ENCODE data around the gene MAML2. TPM values are rescaled to one million over a fixed set of nuclear protein-coding genes. Genes with fewer than 3 reads are reported as not detected.

The MAML2 gene
- total and polyA plus RNA-seq, 7 donors, result 2.8 to 20.7 (median 11.8) TPM

DNA sequence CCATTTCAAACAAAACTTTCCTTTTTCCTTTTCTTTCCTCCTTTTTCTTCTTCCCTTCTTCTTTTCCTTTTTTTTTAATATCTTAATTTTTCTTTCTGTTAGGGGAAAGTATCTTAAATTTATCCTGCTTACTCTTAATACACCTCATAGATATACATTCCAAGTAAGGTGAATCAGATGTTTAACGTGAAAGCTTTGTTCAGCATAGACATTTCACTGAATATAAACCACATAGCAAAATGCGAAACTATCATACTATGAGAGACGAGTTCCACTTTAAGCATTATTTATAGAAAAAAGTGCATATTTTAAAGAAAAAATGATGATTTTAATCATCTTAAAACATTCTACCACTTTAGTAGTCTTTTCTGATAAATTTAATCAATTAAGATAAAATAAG, 281.3 kb downstream of the MAML2 start:
- Histone ChIP-seq H3K4me1 (peaks cover 0 to 5% (median 0%) of the 10 kb centered on the region in 4 donors), H3K4me3 (no peak overlapping the region), H3K27me3 (no peaks in the 10 kb centered on the region), H3K27ac (no peak overlapping the region), H3K36me3 (no peaks in the 10 kb centered on the region), H3K9me3 (no peaks in the 10 kb centered on the region)
- 86 to 92% methylated on average over 3 of the region's 3 CpGs for WGBS, 2 donors
- DNase-seq, result no peak
- intact Hi-C loops (cut with DNase I), result no loop called here
- no peak for TF ChIP-seq EP300 (IDR thresholded peaks at IDR 0.05)
- no peak for TF ChIP-seq POLR2A (IDR thresholded peaks at IDR 0.05)
- TF ChIP-seq POLR2AphosphoS5 (IDR thresholded peaks at IDR 0.05), result no peak
- TF ChIP-seq, protein P1, sequence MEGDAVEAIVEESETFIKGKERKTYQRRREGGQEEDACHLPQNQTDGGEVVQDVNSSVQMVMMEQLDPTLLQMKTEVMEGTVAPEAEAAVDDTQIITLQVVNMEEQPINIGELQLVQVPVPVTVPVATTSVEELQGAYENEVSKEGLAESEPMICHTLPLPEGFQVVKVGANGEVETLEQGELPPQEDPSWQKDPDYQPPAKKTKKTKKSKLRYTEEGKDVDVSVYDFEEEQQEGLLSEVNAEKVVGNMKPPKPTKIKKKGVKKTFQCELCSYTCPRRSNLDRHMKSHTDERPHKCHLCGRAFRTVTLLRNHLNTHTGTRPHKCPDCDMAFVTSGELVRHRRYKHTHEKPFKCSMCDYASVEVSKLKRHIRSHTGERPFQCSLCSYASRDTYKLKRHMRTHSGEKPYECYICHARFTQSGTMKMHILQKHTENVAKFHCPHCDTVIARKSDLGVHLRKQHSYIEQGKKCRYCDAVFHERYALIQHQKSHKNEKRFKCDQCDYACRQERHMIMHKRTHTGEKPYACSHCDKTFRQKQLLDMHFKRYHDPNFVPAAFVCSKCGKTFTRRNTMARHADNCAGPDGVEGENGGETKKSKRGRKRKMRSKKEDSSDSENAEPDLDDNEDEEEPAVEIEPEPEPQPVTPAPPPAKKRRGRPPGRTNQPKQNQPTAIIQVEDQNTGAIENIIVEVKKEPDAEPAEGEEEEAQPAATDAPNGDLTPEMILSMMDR (IDR thresholded peaks at IDR 0.05), result no peak

DNA sequence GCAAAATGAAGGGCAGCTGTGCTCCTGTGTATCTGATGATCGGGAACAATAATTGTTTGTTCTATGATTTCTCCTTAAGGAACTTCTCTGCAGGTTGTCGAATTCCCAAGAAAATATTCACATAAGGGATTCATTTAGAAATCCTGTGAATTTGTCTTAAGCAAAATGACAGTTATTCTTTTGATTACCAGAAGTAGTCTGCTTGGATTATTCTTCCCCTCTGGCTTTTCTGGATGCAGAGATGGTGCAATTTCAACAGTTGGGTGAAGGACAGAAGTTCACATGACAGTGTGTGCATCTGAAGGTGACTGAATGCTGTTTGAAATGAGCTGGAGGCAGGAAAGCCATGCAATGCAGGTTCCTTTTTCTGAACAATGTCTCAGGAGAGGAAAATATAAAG, 281.9 kb downstream of the MAML2 start:
- H3K4me1 ChIP-seq, result peaks cover 0 to 6% (median under 1%) of the 10 kb centered on the region in 4 donors

DNA sequence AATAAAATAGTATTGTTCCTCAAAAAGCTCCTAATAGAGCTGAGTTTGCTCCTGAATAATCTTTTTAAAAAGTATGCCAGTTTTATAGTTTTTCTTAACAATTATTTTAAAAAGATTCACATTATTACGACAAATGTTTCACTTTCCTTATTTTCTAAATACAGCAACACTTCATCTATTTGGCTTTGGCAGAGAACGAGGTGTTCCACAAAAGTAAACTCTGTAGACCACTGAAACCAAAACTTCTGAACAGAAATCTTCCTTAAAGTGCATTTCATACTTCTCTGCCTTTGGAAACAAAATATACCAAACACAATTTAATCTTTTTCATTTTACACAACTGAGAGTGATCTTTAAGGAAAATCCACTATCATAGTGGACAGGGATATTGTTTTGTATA, 285.5 kb downstream of the MAML2 start:
- WGBS, 2 donors, result 75 to 80% methylated on average over 2 of the region's 2 CpGs
- H3K4me3 ChIP-seq, result no peak overlapping the region

More for the DNA sequence above, 281.9 kb downstream of the MAML2 start:
- no peaks in the 10 kb centered on the region for H3K27me3 ChIP-seq
- no peak for DNase-seq
- peak overlapping the region in 1 of 4 donors; percentile 53 for H3K27ac ChIP-seq
- H3K9me3 ChIP-seq, result no peaks in the 10 kb centered on the region
- H3K36me3 ChIP-seq, result no peaks in the 10 kb centered on the region
- no peak for TF ChIP-seq POLR2AphosphoS5 (IDR thresholded peaks at IDR 0.05)
- TF ChIP-seq POLR2A (IDR thresholded peaks at IDR 0.05), result no peak
- TF ChIP-seq, protein P1 (IDR thresholded peaks at IDR 0.05), result no peak
- H3K4me3 ChIP-seq, result no peak overlapping the region
- intact Hi-C loops (cut with DNase I), result no loop called here
- 88 to 89% methylated on average over 2 of the region's 2 CpGs for WGBS, 2 donors

DNA sequence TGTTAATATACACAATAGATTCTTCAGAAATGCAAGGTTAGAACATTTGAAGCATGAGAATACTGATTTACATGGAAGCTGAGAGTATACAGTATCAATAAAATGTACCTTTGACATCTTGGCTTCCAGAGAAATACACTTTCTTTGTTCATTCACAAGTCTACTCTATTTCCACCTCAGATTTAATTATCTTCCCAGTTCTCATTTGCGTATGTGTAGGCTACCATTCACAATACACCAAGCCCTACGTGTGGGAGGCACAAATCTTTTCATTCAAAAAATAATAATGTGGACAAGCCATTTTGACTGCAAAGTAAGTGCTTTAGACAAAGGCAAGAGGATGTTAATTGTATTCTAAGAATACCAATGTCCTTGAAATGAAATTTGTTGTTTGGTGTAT, 286.4 kb downstream of the MAML2 start:
- intact Hi-C loops (cut with DNase I), result loop anchor here (5.0 kb wide), 1 partner anchor 181 kb away; no protein-coding TSS in a partner anchor
- Histone ChIP-seq H3K4me1 (peaks cover 0 to 32% (median 19%) of the 10 kb centered on the region in 4 donors), H3K4me3 (no peak overlapping the region), H3K9me3 (no peaks in the 10 kb centered on the region), H3K27me3 (no peaks in the 10 kb centered on the region), H3K27ac (no peak overlapping the region), H3K36me3 (no peaks in the 10 kb centered on the region)
- TF ChIP-seq POLR2AphosphoS5 (IDR thresholded peaks at IDR 0.05) (no peak), EP300 (IDR thresholded peaks at IDR 0.05) (no peak), POLR2A (IDR thresholded peaks at IDR 0.05) (no peak)
- TF ChIP-seq, protein P1 (IDR thresholded peaks at IDR 0.05), result no peak
- DNase-seq, result no peak
- WGBS, 2 donors, result 94% methylated on average over 2 of the region's 2 CpGs

More for the DNA sequence above, 285.5 kb downstream of the MAML2 start:
- Histone ChIP-seq H3K36me3 (no peaks in the 10 kb centered on the region), H3K9me3 (no peaks in the 10 kb centered on the region), H3K4me1 (peaks cover 0 to 32% (median 18%) of the 10 kb centered on the region in 4 donors), H3K27ac (peak overlapping the region in 2 of 4 donors; percentile 21 to 27), H3K27me3 (no peaks in the 10 kb centered on the region)
- TF ChIP-seq POLR2A (IDR thresholded peaks at IDR 0.05) (no peak), POLR2AphosphoS5 (IDR thresholded peaks at IDR 0.05) (no peak), EP300 (IDR thresholded peaks at IDR 0.05) (no peak)
- no peak for DNase-seq
- intact Hi-C loops (cut with DNase I), result loop anchor here (5.0 kb wide), 1 partner anchor 180 kb away; no protein-coding TSS in a partner anchor

DNA sequence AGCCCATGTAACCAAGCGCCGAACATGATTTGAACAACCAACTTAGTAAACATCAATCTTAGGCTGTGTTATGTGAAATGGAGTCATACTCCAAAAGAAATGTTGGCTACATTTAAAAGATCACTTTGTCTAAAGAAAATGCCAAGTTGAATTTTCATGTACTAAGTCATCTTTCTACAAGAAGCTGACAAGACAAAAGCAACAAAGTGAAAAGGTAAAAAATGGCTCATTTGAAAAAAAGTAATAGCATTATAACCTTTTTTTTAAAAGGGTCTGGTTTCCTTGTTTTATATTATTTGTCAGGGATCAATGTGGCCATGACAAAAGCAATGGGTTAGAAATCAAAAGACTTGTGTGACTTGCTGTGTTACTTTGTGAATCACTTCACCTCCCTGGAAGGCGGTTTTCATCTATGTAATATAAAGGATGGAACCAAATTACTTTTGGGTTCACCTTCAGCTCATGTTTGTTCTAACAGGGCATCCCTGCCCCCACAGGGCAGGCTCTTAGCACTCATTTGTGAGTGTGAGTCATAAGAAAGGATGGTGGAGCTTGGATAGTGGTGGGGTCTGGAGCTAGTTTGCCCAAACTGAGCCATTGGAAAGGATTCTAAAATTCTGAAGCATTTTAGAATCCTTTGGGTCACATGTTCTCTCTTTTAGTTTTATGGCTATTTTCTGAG, 287.1 kb downstream of the MAML2 start:
- WGBS, 2 donors, result 88 to 91% methylated on average over 3 of the region's 3 CpGs
- TF ChIP-seq POLR2AphosphoS5 (IDR thresholded peaks at IDR 0.05), result no peak
- no peak for TF ChIP-seq POLR2A (IDR thresholded peaks at IDR 0.05)
- no peak for TF ChIP-seq EP300 (IDR thresholded peaks at IDR 0.05)
- intact Hi-C loops (cut with DNase I), result loop anchor here (5.0 kb wide), 1 partner anchor 181 kb away; no protein-coding TSS in a partner anchor

More for the DNA sequence above, 287.1 kb downstream of the MAML2 start:
- Histone ChIP-seq H3K27me3 (no peaks in the 10 kb centered on the region), H3K4me1 (peaks cover 0 to 32% (median 17%) of the 10 kb centered on the region in 4 donors), H3K9me3 (no peaks in the 10 kb centered on the region), H3K4me3 (no peak overlapping the region), H3K27ac (no peak overlapping the region), H3K36me3 (no peaks in the 10 kb centered on the region)
- DNase-seq, result no peak
